ENCODE results near the gene IST1.
A peak's percentile ranks its signal among the peaks of the same experiment; 100 is the strongest.

IST1 gene

GRCh38 chr16:71920658-71921057 is 25.3 kb downstream of the IST1 start:
- no peak for DNase-seq

GRCh38 chr16:71923941-71924690 is 28.8 kb downstream of the IST1 start:
- peak; percentile 42 for DNase-seq

- no peak for DNase-seq
Observed at GRCh38 chr16:71924710-71925109, 29.4 kb downstream of the IST1 start.

- DNase-seq = peak; percentile 93
Observed at GRCh38 chr16:71927383-71927782, 32.1 kb downstream of the IST1 start.

- DNase-seq = no peak
Observed at GRCh38 chr16:71927787-71928186, 32.5 kb downstream of the IST1 start.

GRCh38 chr16:71929048-71929447 is 33.7 kb downstream of the IST1 start:
- DNase-seq = peak; percentile 54

- DNase-seq = no peak
Observed at GRCh38 chr16:71930013-71930563, 34.8 kb downstream of the IST1 start.

GRCh38 chr16:71931001-71931400 is 35.7 kb downstream of the IST1 start:
- DNase-seq = no peak

GRCh38 chr16:71931599-71931998 is 36.3 kb downstream of the IST1 start:
- no peak for DNase-seq

GRCh38 chr16:71933017-71933416 is 37.7 kb downstream of the IST1 start:
- DNase-seq = no peak

- DNase-seq = peak; percentile 59
Observed at GRCh38 chr16:71933913-71934695, 38.8 kb downstream of the IST1 start.

- no peak for DNase-seq
Observed at GRCh38 chr16:71937868-71938510, 42.7 kb downstream of the IST1 start.

- no peak for DNase-seq
Observed at GRCh38 chr16:71943887-71944286, 48.6 kb downstream of the IST1 start.

GRCh38 chr16:71945616-71946015 is 50.3 kb downstream of the IST1 start:
- no peak for DNase-seq

GRCh38 chr16:71952825-71953224 is 57.5 kb downstream of the IST1 start:
- no peak for DNase-seq

- no peak for DNase-seq
Observed at GRCh38 chr16:71954180-71954579, 58.8 kb downstream of the IST1 start.

GRCh38 chr16:71954699-71955195 is 59.4 kb downstream of the IST1 start:
- no peak for DNase-seq

- peak; percentile 5 for DNase-seq
Observed at GRCh38 chr16:71956486-71956885, 61.2 kb downstream of the IST1 start.

GRCh38 chr16:71961066-71962039 is 66.0 kb downstream of the IST1 start:
- peak; percentile 86 for DNase-seq

- DNase-seq = no peak
Observed at GRCh38 chr16:71963125-71963875, 68.0 kb downstream of the IST1 start.

GRCh38 chr16:71965223-71965622 is 69.9 kb downstream of the IST1 start:
- DNase-seq = no peak
